HuH-7.5 (cell line): Measurements from ENCODE around the gene KRTAP19-5.
"Not testable (repeated sequence)": the region's sequence is repeated elsewhere in the genome, so short reads cannot be mapped to it uniquely, and the experiment has no call there.

Source experiments
- DNase-seq: peaks from one replicate; pipeline ENCODE4 v3.0.0; 2011; ENCODE audit warnings: low spot score

KRTAP19-5 gene

GRCh38 chr21:30502041-30502440 lies at the start of gene KRTAP19-5:
Gene KRTAP19-5 (minus strand): TSS chr21:30502141. CDS start chr21:30502090, 51 bp downstream.
- DNase-seq: no peak

GRCh38 chr21:30541764-30542163 lies 39.8 kb upstream of the KRTAP19-5 start, which contains the start of gene KRTAP19-6:
Gene KRTAP19-6 (minus strand): TSS chr21:30541864. CDS start chr21:30541833, 31 bp downstream.
- DNase-seq: no peak

- no peak for DNase-seq
These were observed 16.9 kb upstream of the KRTAP19-5 start for GRCh38 chr21:30518876-30519275.

DNA sequence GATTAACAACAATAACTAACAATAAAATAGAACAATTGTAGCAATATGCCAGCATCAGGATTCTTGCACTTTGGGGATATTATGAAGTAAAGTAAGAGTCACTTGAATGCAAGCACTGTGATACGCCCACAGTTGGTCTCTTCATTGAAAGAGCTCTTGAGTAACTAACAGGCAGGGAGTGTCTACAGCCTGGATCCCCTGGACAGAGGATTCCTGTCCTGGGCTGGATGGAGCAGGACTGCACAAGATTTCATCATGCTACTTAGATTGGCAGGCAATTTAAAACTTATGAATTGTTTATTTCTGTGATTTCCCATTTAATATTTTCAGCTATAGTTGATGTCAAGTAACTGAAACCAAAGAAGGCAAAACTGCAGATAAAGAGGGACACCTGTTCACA lies 13.7 kb upstream of the KRTAP19-5 start:
- DNase-seq: no peak

DNA sequence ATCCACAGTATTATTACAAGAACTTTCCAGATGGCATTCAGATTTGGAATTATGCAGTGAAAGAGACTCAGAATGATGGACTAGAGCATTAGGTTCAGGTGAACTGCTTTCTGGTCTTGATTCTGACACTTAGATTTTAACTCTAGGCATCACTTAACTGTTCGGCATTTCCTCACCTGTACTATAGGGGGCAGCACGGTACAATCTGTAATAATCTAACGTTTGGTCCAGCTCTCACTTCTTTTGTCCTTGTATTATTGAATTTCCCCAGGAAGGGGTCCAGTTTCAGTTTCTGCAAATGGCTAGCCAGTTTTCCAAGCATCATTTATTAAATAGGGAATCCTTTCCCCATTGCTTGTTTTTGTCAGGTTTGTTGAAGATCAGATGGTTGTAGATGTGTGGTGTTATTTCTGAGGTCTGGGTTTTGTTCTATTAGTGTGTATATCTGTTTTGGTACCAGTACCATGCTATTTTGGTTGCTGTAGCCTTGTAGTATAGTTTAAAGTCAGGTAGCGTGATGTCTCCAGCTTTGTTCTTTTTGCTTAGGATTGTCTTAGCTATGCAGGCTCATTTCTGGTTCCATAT lies 3.8 kb upstream of the KRTAP19-5 start:
- not testable (repeated sequence) for DNase-seq

DNA sequence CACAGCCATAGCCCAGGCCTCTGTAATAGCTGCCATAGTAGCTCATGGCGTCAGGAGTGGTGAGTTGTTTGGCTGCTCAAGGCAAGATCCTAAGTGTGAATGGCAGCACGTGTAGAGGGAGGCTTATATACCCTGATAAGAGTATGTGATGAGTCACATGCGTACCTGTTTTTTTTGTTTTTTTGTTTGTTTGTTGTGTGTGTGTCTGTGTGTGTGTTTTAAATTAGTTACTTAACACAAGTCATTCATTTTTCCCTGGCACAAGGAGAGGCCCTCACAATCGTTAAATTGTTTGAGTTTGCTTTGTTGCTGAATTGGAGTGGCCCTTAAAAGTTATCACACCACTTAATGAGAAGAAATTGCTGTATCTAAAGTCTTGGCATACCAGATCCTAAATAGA lies 4.9 kb downstream of the KRTAP19-5 start, which contains the start of gene KRTAP19-4:
KRTAP19-4 (minus strand) TSS at position 101 of the 400 bp plus-strand sequence; CDS start at position 46, 55 bp downstream.
- no peak for DNase-seq

GRCh38 chr21:30491963-30492428 lies 9.9 kb downstream of the KRTAP19-5 start, which contains the start of gene KRTAP19-3:
Gene KRTAP19-3 (minus strand): TSS chr21:30492013. CDS start chr21:30491957, 56 bp downstream.
- DNase-seq: no peak

DNA sequence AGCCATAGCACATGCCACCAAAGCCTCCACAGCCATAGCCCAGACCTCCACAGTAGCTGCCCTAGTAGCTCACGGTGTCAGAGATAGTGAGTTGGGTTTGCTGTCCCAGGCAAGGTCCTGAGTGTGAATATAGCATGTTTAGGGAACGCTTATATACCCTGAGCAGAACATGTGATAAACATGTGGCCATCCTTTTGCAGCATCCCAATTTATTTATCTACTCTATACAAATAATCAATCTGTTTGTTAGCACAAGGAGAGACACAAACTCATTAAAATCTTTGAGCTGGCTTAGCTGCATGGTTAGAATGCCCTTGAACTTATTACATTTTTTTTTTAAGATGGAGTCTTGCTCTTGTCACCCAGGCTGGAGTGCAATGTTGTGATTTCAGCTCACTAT lies 14.6 kb downstream of the KRTAP19-5 start, which contains the start of gene KRTAP19-2:
KRTAP19-2 (minus strand) TSS at position 101 of the 400 bp plus-strand sequence; CDS start at position 13, 88 bp downstream.
- DNase-seq: no peak

GRCh38 chr21:30486180-30486579 lies 15.8 kb downstream of the KRTAP19-5 start:
- DNase-seq: no peak

- no peak for DNase-seq
These were observed 19.8 kb downstream of the KRTAP19-5 start for GRCh38 chr21:30482130-30482529.

DNA sequence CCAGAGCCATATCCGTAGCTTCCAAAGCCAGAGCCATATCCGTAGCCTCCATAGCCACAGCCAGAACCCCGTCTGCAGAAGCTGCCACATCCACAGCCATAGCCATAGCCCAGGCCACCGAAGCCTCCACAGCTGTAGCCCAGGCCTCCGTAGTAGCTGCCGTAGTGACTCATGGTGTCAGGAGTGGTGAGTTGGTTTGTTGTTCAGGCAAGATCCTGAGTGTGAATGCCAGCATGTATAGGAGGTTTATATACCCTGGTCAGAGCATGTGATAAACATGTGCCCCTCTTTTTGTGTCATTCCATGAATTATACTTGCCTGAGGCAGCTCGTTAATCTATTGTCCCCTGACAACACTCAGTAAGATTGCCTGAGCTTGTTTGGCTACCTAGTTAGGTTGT lies 21.8 kb downstream of the KRTAP19-5 start, which contains the start of gene KRTAP19-1:
KRTAP19-1 (minus strand) TSS at position 223 of the 400 bp plus-strand sequence; CDS start at position 173, 50 bp downstream.
- no peak for DNase-seq

DNA sequence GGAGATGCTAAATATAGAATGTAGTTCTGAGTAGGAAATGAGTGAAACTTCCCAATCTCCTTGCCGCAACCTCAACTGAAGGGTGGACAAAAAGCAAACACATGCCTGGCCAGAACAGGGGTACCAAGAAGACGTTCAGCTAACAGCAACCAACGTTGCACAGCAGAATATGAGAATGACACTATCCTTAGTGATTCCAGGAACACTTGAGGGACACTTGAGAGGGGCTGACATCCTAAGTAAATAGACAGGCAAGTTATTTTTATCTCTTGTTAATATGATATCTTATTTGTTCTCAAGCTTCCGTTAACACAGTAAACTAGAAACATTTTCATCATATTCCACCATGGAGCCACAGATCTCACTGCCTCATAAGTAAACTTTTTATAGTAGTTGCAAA lies 22.7 kb downstream of the KRTAP19-5 start:
- DNase-seq: no peak

- DNase-seq: no peak
These were observed 23.9 kb downstream of the KRTAP19-5 start for GRCh38 chr21:30478004-30478403.

DNA sequence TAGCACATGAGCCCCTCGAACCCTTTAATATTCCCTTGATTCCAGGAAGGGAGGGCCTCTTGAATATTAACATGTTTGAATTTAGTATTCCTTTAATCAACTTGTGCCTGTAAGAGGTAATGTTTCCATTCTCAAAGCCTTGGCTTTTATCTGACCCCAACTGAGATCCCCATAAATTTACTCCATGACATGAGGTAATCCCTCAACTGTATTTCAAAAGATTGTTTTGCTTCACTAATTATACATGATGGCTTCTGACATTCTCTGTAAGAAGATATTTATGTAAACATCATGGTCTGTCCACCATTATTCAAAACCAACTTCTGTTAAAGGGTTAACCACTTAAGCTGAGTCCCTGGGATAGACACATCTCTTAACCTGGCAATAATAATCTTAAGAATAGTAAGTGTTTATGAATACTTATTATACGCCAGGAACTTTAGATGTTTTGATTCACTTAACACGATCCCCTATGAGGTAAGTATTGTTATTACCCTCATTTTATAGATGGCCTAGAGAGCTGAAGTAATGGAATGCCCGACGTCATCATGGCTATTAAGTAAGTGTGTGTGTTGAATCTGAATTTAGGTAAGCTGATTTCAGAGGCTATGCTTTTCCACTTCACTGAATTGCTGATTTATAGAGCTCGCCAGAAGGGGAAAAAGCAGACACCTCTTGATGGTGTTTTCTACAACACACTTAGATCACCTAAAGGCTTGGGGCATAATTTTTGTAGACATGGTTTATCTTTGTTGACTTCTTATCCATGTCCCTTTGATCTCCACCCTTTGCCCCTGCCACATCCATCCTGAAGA lies 32.8 kb downstream of the KRTAP19-5 start:
- DNase-seq: no peak

DNA sequence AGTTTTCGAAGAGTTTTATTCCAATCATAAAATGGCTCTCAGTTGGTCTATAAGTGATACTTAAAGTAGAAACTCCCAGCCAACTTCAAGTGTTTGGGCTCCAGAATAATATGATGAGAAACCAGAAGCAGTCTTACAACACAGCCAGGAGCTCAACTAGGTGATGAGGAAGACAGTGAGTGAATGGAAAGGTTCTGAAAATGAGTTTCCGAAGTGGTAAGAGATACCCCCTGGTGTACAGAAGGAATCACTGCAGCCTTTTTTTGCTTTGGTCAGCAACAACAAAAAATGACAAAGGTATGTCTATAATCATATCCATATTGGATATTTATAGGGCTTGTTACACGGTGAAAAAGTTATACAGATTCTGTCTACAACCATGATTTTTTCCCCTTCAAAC lies 38.2 kb downstream of the KRTAP19-5 start:
- DNase-seq: no peak
